EL (cell line): ENCODE measurements around the gene AGPAT4.

Experiments used
- DNase-seq: peaks from one replicate; pipeline ENCODE4 v3.0.0-alpha.2; 2016

Gene AGPAT4

DNA sequence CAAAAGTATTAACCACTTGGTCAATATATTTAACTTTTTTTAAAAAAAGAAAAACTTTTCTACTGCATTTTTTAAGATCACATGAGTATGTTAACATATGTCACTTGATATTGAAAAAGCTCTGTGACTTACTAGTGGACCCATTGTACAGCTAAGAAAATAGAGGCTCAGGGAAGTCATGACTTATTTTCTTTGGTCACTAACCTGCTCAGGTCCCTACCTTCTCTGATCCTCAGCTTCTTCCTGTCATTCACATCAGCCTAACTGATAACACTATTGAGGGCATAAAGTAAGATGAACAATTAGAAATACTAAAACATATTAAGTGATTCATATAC, 19.8 kb downstream of the AGPAT4 start:
- DNase-seq, result no peak

DNA sequence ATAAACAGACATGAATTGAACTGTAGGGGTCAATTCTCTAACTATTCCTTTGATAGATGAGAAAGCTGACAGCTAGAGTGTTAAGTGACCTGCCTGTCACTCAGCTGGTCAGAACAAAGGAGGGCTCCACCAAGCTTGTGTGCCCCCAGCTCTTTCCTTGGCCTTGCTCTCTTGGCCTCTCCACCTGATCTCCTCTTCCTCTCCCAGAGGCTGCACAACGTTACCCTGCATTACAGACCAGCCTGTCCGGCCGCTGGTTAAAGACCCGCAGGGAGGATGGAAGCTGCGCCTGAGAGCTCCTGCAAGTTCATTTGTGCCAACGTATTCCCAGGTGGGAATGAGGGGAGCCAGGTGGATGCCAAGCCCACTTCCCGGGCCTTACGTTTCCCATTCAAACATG, 22.5 kb downstream of the AGPAT4 start:
- no peak for DNase-seq

DNA sequence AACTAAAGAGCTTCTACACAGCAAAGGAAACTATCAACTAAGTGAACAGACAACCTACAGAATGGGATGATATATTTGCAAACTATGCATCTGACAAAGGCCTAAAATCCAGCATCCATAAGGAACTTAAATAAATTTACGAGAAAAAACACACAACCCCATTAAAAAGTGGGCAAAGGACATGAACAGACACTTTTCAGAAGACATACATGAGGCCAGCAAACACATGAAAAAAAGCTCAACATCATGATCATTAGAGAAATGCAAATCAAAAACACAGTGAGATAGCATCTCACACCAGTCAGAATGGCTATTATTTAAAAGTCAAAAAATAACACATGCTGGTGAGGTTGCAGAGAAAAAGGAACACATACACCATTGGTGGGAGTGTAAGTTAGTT, 24.5 kb downstream of the AGPAT4 start:
- no peak for DNase-seq

DNA sequence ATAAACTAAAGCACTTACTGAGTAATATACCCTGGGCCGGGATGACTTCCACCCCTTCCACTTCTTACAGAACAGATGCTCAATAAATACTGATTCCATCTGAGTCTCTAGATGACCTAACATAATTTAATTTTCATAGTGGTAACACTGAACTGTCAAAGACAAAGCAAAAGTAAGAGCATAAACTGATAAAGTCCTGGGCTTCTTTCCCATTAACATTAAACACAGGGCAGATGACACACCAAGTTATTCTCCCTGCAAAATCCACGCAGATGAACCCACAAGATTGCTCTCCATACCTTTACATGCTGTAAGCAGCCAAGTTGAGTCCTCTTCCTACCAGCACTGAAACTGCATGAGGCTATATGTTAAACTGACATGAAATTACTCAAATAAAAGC, 27.1 kb downstream of the AGPAT4 start:
- DNase-seq, result no peak

DNA sequence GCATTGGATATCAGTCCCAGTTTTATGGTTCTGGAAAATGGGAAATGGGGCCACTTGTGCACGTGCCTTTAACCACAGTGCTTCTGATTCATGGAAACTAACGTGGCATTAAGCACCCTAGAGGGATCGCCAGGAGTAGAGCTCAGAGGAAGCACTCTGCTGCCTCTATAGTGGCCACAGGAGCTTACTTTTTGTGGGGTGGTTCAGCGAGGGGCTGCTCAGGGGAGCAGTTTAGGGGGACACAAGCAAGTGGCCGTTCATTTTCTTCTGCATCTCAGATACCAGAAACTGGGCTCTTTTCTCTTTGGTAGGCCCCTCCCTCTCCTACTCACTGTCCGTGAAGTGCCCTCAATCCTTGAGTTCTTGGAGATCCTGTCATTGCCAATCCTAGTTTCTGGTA, 28.5 kb downstream of the AGPAT4 start:
- no peak for DNase-seq

DNA sequence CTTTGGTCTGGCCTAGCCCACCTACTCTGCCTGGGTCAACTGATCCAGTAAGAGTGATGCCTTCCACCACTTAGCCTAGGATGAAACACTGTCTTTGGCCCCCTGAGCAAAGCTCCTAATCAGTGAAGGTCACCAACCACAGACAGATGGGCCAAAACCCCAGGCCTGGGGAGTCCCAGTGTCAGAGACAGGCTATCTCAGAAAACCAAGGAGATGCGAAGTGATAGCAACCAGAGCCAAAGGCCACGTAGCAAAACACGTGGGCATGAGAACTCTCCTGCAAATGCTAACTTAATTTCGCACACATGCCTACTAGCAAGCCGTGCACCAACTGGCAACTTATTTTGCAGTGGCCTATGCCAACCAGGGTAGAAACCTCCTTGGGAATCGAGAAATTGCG, 29.1 kb downstream of the AGPAT4 start:
- no peak for DNase-seq

DNA sequence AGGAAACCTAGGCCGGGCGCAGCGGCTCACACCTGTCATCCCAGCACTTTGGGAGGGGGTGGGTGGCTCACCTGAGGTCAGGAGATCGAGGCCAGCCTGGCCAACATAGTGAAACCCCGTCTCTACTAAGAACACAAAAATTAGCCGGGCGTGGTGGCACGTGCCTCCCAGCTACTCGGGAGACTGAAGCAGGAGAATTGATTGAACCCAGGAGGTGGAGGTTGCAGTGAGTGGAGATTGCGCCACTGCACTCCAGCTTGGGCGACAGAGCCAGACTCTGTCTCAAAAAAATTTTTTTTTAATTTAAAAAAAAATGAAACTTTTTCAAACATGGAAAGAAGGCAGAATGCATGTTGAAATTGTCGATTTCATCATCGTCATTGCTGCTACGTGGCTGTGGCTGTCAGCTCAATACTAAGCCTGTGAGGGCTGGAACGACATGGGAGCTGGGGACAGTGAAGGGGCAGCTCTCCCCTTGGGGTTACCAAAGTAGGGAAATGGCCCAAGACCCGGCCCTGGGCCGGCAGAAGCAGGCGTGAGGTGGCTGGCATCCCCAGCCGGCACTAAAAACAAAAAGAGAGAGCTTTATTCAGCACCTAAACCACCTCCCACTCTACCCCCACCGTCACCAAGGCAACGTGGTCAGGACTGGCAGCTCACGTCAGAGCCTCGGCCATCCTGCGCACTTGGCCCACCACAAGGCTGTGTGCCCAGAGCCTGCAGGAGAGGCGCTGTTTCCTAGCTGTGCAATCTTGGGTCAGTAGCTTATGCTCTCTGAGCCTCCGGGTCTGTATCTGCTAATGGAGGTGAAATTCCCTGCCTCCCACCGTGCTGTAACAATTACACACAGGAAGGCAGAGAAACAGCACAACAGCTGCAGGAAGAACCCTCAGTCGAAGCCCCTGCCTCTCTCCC, 30.8 kb downstream of the AGPAT4 start:
- no peak for DNase-seq

DNA sequence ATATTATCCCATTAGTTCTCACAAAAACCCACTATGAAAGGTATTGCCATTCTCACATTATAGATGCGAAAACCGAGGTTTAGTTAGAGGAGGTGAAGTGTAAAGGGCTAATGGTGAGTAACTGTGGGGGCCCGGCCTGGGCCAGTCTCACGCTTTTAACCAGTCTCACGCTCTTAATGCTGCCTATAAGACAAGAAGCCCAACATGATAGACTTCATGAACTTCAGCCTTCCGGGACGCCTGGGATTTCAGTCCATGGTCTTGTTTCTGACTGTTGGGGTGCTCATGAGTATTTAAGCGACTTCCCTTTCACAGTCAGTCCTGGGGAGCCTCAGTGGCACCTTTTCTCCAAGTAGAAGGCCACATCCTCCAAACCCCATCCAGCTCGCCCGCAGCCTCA, 31.7 kb downstream of the AGPAT4 start:
- DNase-seq, result no peak

DNA sequence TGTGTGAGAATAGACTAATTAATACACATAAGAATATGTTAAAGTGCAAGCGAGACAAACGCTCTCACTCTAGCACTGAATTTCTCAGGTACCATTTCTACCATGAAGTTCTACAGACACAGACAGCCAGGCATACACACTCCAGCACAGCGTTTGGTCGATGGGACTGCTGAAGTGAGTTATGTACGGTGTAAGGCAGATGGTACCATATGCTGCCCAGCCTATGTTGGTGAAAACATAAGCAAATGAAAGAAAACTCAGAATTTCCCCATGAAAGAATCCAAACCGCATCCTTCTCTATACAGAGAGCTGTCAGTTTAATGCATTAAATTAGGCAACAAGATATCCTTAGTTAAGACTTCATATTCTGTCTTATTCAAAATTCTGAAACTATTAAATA, 34.9 kb downstream of the AGPAT4 start:
- DNase-seq, result no peak

DNA sequence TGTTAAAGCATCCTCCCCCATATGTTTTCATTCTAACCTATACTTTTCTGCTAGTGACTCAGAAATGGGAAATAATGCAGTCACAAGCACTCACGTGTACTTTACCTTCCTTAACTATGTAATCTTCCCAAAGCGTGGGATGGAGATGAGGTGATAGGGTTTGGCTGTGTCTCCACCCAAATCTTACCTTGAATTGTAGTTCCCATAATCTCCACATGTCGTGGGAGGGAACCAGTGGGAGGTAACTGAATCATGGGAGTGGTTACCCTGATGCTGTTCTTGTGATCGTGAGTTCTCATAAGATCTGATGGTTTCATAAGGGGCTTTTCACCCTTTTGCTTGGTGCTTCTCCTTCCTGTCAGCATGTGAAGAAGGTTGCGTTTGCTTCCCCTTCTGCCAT, 35.4 kb downstream of the AGPAT4 start:
- DNase-seq, result no peak

DNA sequence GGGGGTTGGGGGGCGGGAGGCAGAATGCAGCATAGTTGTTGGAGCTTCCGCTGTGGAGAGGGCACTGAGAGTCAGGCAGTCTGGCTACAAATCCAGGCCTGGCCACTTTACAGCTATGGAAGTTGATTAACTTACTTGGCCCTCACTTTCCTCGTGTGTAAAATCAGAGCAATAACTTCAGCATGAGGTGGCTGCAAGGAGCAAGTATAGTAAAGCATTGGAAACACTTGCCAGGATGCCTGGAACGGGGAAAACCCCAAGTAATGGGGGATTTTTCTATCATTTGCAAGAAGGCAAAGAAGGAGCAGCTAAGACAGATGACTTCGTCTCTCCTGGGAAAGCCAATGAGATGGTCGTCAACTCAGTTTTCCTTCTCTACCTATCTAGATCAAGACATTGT, 35.8 kb downstream of the AGPAT4 start:
- no peak for DNase-seq

DNA sequence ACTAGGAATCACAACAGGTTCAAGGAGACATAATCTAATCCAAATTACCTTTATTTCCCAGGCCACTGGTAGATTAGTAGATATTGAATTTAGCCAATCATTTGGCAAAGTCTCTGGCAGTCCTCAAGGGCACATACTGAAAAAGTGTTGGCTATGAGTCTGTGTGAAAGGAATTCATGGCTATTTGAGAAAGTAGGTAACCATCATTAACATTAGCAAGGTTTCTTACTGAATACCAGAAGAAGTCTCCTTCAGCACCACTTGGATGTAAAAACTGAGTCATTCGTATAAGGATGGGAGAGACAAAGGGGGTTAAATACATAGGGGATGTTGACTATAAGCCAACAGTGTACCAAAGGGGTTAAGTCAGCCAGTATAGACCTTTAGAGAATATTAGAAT, 36.7 kb downstream of the AGPAT4 start:
- DNase-seq, result no peak

DNA sequence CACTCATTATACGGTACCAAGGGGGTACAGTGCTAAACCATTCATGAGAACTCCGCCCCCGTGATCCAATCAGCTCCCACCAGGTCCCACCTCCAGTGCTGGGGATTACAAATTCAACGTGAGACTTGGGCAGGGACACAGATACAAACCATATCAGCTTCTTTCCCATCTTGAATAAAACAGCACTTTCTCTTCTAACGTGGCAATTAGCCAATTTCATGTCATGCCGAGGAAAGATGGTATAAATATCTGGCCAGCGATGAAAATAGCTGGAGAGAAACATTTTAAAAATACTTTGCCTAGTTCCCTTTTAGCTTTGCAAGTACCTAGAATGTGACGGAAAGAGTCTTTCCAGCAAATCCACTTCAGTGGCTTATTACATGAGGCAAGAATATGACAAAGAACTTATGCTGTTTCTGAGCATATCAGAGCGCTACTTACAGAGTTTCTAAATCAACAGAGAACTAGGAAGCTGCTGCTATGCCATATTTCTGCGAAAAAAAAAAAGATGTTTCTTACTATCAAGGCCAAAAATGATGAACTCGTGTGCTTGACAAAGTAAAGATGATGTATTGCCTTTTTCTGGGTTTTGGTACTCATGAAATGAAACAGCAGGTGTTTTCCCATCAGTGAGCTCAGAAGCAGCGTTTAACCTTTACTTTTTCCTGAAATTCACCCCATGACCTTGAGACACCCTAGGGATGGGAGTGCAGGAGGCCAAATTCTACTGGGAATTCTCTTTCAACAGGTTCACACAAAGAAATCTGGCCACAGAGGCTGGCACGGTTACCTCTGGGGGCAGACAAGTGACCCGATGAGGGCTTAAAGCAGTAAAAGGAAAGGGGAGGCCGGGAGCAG, 37.9 kb downstream of the AGPAT4 start:
- no peak for DNase-seq

DNA sequence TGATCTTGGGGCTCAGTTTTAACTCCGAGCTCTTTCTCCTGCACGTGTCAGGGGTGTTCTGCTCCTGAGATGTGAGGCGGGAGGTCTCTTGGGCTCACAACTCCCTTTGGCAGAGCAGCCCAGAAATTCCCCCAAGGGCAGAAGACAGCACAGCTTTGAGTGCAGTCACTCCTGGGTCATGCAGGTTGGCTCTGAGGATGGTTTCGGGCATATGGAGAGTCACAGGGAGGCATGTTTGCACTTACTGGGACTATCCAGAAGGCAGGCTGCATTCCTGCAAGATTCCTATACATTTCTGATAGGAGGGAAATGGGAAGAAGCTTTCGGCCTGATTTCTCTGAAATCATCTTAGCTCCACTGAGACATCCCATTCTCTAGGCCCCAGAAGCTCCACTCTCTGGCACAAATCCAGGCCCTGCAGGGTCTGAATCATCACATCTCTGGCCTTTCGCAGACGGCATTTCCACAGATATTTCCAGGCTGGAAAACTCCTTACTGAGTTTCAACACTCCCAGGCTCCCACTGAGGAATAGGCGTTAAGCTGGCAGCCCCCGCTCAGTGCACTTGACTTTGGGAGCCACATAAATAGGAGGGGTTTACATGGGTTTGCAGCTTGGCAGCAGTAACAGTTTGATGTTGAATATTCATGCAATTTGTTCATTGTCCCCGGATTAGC, 39.7 kb downstream of the AGPAT4 start:
- peak; percentile 94 for DNase-seq

DNA sequence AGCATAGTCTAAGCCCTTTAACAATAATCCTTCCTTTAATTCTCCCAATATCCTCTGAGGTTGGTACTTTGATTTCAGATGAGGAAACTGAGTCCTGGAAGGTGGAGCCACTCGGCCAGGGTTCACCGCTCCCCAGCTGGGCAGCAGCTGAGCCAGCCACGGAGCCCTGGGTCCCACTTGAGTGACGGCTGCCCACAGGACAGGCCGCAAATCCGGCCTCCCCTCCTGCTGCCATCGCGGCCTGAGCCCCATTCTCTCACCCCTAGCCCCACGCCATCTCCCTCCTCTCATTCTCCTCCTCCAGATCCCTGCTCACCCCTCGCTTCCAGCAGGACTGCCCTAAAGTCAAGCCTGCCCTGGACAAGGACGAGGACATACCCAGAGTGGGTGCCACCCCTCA, 41.4 kb downstream of the AGPAT4 start:
- DNase-seq, result no peak

DNA sequence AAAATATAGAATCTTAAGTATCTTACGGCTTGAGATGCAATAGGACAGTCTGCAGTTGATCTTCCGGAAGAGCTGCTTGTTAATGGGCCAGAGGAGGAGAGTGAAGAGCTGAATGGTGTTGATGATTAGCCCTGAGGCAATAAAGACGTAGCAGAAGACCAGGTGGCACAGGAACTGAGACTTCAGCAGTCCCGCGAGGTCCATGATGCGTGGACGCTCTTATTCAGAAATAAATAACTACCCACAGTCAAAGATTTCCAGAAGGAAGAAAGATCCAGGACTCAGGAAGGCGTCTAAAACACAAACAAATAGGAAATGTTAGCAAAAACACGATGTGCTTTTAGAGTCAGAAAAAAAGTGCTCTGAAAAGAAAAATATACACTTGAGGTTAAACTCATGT, 41.9 kb downstream of the AGPAT4 start:
- DNase-seq, result no peak

DNA sequence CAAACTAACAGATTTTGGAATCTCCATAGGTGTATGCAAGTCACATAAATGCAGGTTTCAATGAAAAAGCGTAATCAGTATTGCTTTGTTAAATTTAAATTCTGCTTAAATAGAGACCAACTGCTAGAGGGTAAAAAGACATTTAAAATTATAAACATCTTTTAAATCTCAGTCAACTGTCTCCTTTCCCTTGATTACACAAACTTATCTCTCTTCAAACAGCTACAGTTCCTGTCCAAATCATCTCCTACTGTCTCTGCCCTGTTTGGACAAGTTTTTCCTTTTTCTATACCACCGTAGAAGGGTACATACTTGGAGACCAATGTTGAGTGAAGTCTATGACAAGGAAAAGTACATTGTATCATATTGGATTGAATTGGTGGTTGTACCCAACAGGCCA, 43.5 kb downstream of the AGPAT4 start:
- DNase-seq, result no peak

DNA sequence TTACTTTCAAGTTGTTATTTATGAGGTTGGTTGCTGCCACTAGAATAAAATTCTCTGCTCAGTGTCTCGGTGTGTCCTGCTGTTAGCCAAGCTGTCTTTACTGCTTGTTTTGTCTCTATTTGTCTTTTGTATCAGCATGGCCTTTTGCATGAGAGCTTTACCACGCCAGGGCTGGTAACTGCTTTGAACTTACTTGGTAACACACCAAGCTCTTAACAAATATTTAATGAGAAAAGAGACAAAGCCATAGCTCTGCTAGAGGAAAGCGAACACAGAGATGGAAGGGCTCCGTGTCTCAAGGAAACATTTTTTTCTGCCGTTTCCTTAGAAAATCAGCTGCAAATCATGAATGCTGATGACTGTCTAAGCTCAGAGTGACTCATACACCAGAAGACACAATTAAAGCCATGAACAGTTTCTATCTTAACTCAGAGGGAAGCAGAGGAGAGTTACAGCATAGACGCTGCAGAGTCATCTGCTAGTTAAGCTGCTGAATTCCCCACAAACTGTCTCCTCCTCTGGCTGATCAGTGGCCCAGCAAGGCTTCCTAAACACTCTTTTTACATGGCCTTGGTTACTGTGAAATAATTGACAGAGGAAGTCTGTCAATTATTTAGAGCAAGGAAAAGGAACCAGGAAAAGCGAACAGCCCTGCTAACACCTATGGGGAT, 44.8 kb downstream of the AGPAT4 start:
- peak; percentile 81 for DNase-seq

DNA sequence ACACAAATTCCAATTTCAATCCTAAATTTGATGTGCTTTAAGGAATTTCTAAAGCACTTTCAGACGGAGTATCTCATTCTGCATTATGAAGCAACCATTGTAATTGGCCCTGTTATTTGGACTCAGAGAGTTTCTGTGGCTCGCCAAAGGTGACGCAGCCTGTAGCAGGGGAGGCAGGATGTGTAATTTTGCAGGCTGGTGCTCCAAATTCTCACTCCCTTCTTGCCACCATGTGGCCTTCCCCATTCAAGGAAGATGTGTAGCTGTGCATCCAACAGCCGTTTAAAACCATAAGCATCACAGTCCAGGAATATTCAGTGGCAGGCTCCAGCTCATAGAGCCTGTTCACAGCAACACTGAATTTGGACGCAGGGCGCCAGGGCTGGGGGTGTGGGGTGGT, 45.8 kb downstream of the AGPAT4 start:
- no peak for DNase-seq

DNA sequence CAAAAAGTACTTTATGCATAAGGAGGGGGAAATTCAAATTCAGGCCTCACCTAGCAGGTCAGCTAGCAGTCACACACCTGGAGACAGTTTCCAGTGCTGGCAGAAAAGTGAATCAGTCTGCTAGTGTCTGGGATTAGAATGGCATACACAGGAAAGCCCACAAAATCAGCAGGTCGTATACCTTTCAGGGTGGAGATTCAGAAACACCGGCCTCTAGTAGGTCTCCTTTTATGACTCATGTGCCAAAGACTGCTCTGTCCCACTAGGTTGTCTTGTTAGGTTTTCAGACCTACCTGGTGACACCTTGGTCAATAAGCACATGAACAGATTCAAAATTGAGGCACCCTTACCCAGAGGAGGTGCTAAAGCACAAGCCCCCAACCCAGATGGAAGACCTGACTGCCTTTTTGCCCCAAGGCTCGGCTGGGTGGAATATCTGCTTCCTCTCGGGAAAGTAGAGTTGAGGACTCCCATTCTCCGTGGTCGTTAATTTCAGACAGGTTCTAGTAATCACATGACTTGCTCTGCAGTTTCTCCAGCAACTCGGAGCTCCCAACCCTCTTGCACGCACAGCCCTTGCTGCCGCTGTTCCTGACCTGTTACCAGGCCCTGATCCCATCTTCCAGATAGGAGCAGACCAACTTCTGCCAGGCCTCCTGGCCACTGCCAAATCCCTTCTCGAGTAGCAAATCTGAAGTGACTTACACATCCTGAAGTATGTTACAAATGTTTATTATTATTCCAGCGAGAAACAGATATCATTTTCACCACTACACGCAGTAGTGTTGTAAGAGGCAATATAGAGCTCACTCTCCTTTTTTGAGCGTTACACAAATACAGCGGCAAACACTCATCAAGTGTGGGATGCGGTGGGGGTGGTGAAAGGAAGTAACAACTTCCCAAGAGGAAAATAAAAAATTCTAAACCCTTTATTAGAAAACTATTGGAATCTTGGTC, 46.6 kb downstream of the AGPAT4 start:
- DNase-seq, result no peak

DNA sequence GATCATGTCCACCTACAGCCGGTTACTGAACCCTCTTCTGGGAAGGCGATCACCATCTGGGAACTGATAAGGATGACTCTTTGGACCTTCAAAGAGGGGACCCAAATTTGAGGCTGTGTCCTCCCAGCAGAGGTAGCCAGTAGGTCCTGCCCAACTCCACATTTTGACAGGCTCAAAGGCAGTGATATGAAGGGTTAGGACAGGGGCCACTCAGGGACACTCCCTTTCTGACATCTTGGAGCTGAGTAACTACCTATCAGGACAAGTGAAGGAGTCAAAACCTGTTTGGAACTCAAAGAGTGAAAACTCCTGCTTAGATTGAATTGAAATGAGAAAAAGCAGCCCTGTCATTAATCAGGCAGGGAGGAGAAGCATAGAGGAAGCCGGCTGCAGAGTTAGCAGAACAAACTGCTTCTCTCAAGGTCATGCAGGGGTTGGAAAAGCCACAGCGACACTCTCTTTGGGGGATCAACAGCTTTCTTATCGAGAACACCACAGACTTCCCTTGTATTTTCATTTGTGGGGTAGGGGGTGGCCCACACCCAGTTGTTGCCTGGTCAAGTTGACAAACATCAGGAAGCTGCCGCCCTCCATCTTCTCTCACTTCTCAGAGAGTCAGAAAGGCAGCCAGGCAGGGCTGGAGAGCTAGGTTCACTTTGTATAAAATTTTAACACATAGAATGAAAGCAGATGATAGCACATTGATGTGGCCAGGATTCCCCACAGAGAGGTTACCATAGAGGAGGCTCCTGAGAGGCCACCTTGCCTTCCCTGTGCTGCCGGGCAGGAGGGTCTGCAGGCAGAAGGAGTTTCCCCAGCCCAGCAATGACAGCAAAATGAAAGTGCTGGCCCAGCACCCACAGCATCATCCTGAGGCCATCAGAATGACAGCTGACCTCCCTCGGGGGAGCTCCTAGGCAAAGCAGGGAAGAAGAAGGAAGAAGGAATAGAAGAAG, 47.6 kb downstream of the AGPAT4 start:
- DNase-seq, result no peak
